Panc1 (cell line): ENCODE measurements around the gene PPCDC. TPM values are rescaled to one million over a fixed set of nuclear protein-coding genes. Genes with fewer than 3 reads are reported as not detected.
"Not testable (repeated sequence)": the region's sequence is repeated elsewhere in the genome, so short reads cannot be mapped to it uniquely, and the experiment has no call there.

Experiments
- ATAC-seq: fragments of 200-7000 bp; cut with Tn5 transposase; 2 replicates; pipeline ENCODE4 v1.9.1; 2020; ENCODE audit warnings: mild to moderate bottlenecking, moderate library complexity
- BruUV-seq: library from RNA; stranded (reverse); fragments of 400-500 nt; replicated peaks from 2 replicates; lab custom pipeline; 2021; lab: Mats Ljungman, UMichigan
- CTCF ChIA-PET: fragments of 300-600 bp; sonication (Branson Sonifier 250); formaldehyde crosslinking; loops from one replicate; lab custom pipeline; 2022; ENCODE audit warnings: antibody characterized with exemption; lab: Charles Lee
- POLR2A ChIA-PET: fragments of 300-600 bp; sonication (Branson Sonifier 250); formaldehyde crosslinking; loops from one replicate; lab custom pipeline; 2022; ENCODE audit warnings: antibody characterized with exemption; lab: Charles Lee
- DNase-seq: peaks from one replicate; pipeline ENCODE4 v3.0.0-alpha.2; 2010; ENCODE audit warnings: low read depth, low spot score
- H3K27ac ChIP-seq: 2 replicates; pipeline ENCODE4 v1.5.1; 2011; ENCODE audit warnings: mild to moderate bottlenecking, low read length, inconsistent platforms
- H3K27me3 ChIP-seq: fragments of 200-500 bp; sonication (Bioruptor generic); 2 replicates; pipeline ENCODE4 v1.6.0; 2014; ENCODE audit warnings: low read length, inconsistent platforms; ENCODE audit not compliant: control insufficient read depth, insufficient read depth
- H3K36me3 ChIP-seq: fragments of 200-500 bp; sonication (Bioruptor generic); 2 replicates; pipeline ENCODE4 v1.5.1; 2014; ENCODE audit warnings: inconsistent platforms, mild to moderate bottlenecking, low read length, moderate library complexity; ENCODE audit not compliant: control insufficient read depth, insufficient read depth
- H3K4me1 ChIP-seq: 2 replicates; pipeline ENCODE4 v1.5.1; 2011; ENCODE audit warnings: inconsistent platforms, mild to moderate bottlenecking, low read length, moderate library complexity; ENCODE audit not compliant: control insufficient read depth, insufficient read depth
- H3K4me3 ChIP-seq, 2 experiments: 2 replicates each; pipeline ENCODE4 v1.5.1; 2011 to 2012; ENCODE audit warnings: low read depth in 2 of 2, low read length in 2 of 2, mild to moderate bottlenecking in 2 of 2, inconsistent platforms in 1 of 2, moderate library complexity in 1 of 2
- H3K9me3 ChIP-seq: fragments of 200-500 bp; sonication (Bioruptor generic); 2 replicates; pipeline ENCODE4 v1.5.1; 2014; ENCODE audit warnings: low read depth, mild to moderate bottlenecking, inconsistent platforms, low read length, moderate library complexity; ENCODE audit not compliant: control insufficient read depth, insufficient read depth
- POLR2AphosphoS5 ChIP-seq: IDR thresholded peaks from 2 replicates; pipeline ENCODE4 v1.6.1; 2012; ENCODE audit warnings: mild to moderate bottlenecking, low read depth, low read length, moderate library complexity
- SIN3A ChIP-seq: IDR thresholded peaks from 2 replicates; pipeline ENCODE4 v1.6.1; 2012; ENCODE audit warnings: low read depth, mild to moderate bottlenecking, low read length, moderate library complexity, borderline replicate concordance; ENCODE audit not compliant: insufficient read depth
- TCF7L2 ChIP-seq: IDR thresholded peaks from 2 replicates; pipeline ENCODE4 v1.6.1; 2011; ENCODE audit warnings: mild to moderate bottlenecking, low read depth, low read length, inconsistent platforms
- in situ Hi-C: cut with HindIII; loops from 2 replicates; pipeline ENCODE4 v1.10.0; 2016; ENCODE audit warnings: low sequenced_read_pairs, low pct_unique_long_range_greater_than_20kb
- intact Hi-C: fragments of 100-400 bp; cut with micrococcal nuclease; formaldehyde crosslinking; loops from one replicate; pipeline ENCODE4 v1.10.0; 2022; ENCODE audit not compliant: unreplicated experiment
- total RNA-seq: library from RNA; stranded (reverse); gene quantifications from one replicate; pipeline ENCODE4 v1.2.1, GENCODE V29; 2021; ENCODE audit not compliant: unreplicated experiment
- TF ChIP-seq, protein P1 (sequence below), 2 experiments: IDR thresholded peaks; 2 replicates each; pipeline ENCODE4 v1.6.1; 2011 to 2012; ENCODE audit warnings: low read depth in 2 of 2, control low read depth in 1 of 2, low read length in 1 of 2, mild to moderate bottlenecking in 1 of 2, moderate library complexity in 1 of 2; ENCODE audit not compliant: insufficient read depth in 1 of 2
- TF ChIP-seq, protein P2 (sequence below): fragments of 450-650 bp; IDR thresholded peaks from 2 replicates; pipeline ENCODE4 v1.5.1; 2017; ENCODE audit warnings: mild to moderate bottlenecking

Gene PPCDC
- total RNA-seq, 1 experiment from 2014 or later, result 26.1 TPM

DNA sequence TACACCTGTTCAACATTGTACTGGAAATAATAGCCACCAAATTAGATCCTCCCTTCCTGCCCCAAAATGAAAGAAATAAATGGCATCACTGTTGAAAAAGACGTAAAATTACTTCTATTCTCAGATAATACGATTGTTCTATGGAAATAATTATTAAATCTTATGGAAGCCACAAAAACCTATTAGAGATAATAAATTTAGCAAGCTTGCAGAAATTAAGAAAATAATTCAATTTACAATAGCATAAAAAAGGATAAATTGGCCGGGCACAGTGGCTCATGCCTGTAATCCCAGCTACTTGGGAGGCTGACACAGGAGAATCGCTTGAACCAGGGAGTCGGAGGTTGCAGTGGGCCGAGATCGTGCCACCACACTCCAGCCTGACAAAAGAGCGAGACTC is 57.8 kb downstream of the PPCDC start:
- TF ChIP-seq POLR2AphosphoS5 (no peak), SIN3A (no peak), TCF7L2 (no peak)
- TF ChIP-seq, protein P1, sequence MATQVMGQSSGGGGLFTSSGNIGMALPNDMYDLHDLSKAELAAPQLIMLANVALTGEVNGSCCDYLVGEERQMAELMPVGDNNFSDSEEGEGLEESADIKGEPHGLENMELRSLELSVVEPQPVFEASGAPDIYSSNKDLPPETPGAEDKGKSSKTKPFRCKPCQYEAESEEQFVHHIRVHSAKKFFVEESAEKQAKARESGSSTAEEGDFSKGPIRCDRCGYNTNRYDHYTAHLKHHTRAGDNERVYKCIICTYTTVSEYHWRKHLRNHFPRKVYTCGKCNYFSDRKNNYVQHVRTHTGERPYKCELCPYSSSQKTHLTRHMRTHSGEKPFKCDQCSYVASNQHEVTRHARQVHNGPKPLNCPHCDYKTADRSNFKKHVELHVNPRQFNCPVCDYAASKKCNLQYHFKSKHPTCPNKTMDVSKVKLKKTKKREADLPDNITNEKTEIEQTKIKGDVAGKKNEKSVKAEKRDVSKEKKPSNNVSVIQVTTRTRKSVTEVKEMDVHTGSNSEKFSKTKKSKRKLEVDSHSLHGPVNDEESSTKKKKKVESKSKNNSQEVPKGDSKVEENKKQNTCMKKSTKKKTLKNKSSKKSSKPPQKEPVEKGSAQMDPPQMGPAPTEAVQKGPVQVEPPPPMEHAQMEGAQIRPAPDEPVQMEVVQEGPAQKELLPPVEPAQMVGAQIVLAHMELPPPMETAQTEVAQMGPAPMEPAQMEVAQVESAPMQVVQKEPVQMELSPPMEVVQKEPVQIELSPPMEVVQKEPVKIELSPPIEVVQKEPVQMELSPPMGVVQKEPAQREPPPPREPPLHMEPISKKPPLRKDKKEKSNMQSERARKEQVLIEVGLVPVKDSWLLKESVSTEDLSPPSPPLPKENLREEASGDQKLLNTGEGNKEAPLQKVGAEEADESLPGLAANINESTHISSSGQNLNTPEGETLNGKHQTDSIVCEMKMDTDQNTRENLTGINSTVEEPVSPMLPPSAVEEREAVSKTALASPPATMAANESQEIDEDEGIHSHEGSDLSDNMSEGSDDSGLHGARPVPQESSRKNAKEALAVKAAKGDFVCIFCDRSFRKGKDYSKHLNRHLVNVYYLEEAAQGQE (IDR thresholded peaks at IDR 0.05; ENCODE audit: insufficient read depth in 1 of 2, low read depth in 2 of 2, low read length in 1 of 2), result no peak
- TF ChIP-seq, protein P2, sequence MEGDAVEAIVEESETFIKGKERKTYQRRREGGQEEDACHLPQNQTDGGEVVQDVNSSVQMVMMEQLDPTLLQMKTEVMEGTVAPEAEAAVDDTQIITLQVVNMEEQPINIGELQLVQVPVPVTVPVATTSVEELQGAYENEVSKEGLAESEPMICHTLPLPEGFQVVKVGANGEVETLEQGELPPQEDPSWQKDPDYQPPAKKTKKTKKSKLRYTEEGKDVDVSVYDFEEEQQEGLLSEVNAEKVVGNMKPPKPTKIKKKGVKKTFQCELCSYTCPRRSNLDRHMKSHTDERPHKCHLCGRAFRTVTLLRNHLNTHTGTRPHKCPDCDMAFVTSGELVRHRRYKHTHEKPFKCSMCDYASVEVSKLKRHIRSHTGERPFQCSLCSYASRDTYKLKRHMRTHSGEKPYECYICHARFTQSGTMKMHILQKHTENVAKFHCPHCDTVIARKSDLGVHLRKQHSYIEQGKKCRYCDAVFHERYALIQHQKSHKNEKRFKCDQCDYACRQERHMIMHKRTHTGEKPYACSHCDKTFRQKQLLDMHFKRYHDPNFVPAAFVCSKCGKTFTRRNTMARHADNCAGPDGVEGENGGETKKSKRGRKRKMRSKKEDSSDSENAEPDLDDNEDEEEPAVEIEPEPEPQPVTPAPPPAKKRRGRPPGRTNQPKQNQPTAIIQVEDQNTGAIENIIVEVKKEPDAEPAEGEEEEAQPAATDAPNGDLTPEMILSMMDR, result no peak
- Histone ChIP-seq H3K27me3 (no peaks in the 10 kb centered on the region), H3K36me3 (no peaks in the 10 kb centered on the region), H3K4me3 (no peak overlapping the region), H3K9me3 (no peaks in the 10 kb centered on the region), H3K27ac (no peak overlapping the region), H3K4me1 (no peaks in the 10 kb centered on the region)
- in situ Hi-C loops, result no loop called here
- intact Hi-C loops, result no loop called here
- no peak for ATAC-seq
- ChIA-PET CTCF (no interaction called here), POLR2A (no interaction called here)
- no TSS peak for BruUV-seq
- no peak for DNase-seq

DNA sequence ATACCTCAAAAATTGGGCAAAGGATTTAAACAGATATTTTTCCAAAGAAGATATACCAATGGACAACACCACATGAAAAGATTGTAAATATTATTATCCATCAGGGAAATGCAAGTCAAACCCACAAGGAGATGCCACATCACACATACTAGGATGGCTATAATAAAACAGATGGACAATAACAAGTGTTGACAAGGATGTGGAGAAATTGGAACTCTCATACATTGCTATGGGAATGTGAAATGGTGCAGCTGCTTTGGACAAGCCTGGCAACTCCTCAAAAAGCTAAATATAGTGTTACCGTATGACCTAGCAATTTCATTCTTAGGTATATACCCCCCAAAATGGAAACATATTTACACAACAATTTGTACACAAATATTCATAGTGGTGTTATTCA is 59.3 kb downstream of the PPCDC start:
- in situ Hi-C loops (no loop called here), intact Hi-C loops (no loop called here)
- H3K36me3 ChIP-seq, result no peaks in the 10 kb centered on the region
- ChIA-PET CTCF (no interaction called here), POLR2A (no interaction called here)
- no TSS peak for BruUV-seq
- TF ChIP-seq, protein P2, result no peak
- TF ChIP-seq, protein P1 (IDR thresholded peaks at IDR 0.05; ENCODE audit: insufficient read depth in 1 of 2, low read depth in 2 of 2, low read length in 1 of 2), result no peak
- TF ChIP-seq POLR2AphosphoS5 (no peak), TCF7L2 (no peak), SIN3A (no peak)
- ATAC-seq (no peak), DNase-seq (no peak)
- no peak overlapping the region for H3K4me3 ChIP-seq
- H3K27ac ChIP-seq, result no peak overlapping the region
- no peaks in the 10 kb centered on the region for H3K9me3 ChIP-seq
- no peaks in the 10 kb centered on the region for H3K4me1 ChIP-seq
- no peaks in the 10 kb centered on the region for H3K27me3 ChIP-seq

DNA sequence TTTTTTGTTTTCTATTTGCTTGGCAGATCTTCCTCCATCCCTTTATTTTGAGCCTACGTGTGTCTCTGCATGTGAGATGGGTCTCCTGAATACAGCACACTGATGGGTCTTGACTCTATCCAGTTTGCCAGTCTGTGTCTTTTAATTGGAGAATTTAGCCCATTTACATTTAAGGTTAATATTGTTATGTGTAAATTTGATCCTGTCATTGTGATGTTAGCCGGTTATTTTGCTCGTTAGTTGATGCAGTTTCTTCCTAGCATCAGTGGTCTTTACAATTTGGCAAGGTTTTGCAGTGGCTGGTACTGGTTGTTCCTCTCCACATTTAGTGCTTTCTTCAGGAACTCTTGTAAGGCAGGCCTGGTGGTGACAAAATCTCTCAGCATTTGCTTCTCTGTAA is 62.3 kb downstream of the PPCDC start:
- DNase-seq, H3K27ac ChIP-seq, H3K36me3 ChIP-seq, BruUV-seq, POLR2A ChIA-PET, CTCF ChIA-PET, intact Hi-C loops, in situ Hi-C loops, ATAC-seq, H3K9me3 ChIP-seq, H3K4me3 ChIP-seq, H3K27me3 ChIP-seq, H3K4me1 ChIP-seq: not testable (repeated sequence)
